H1 (cell line): ENCODE results near the gene OR51I1. TPM values are rescaled to one million over a fixed set of nuclear protein-coding genes. Genes with fewer than 3 reads are reported as not detected.

Source experiments
- BACH1 ChIP-seq: IDR thresholded peaks from 2 replicates; pipeline ENCODE4 v1.6.1; 2012; ENCODE audit warnings: low read length, improper control_type of control experiment
- RNF2 ChIP-seq: fragments of 200-900, 300-1000 bp; sonication (generic); IDR thresholded peaks from 2 replicates; pipeline ENCODE4 v1.7.1; 2016; ENCODE audit warnings: borderline replicate concordance, low read depth, mild to moderate bottlenecking, antibody characterized with exemption, low read length; ENCODE audit not compliant: poor library complexity, severe bottlenecking; ENCODE audit errors: missing control alignments
- TEAD4 ChIP-seq: IDR thresholded peaks from 2 replicates; pipeline ENCODE4 v1.6.1; 2012; ENCODE audit warnings: low read depth, low read length, inconsistent platforms, mixed read lengths
- polyA plus RNA-seq, 7 experiments: library from polyadenylated mRNA; depleted of rRNA in 3 of 7; stranded (reverse) in 5 of 7; unstranded in 2 of 7; fragments of >200 nt in 5 of 7; fragments of 200-250 nt in 2 of 7; gene quantifications; 1 replicate in 5 of 7; 2 replicates in 1 of 7; 4 replicates in 1 of 7; pipeline versions ENCODE4 v1.2.1 to v1.2.3, GENCODE V29; 2011 to 2013; ENCODE audit warnings: missing spikeins in 2 of 7, mixed read lengths in 2 of 7
- total RNA-seq: library from RNA; stranded (reverse); fragmentation: NEBNext Ultra II Directional; extraction: Animal tissue kit (Norgen Biotek cat#: 25700); gene quantifications from 2 replicates; pipeline ENCODE4 v1.2.1, GENCODE V29; 2021

OR51I1 gene
- total and polyA plus RNA-seq, 2 of the 8 experiments (the other 6 are each of a cell fraction or from before 2014, with no cell fraction given), result not detected

DNA sequence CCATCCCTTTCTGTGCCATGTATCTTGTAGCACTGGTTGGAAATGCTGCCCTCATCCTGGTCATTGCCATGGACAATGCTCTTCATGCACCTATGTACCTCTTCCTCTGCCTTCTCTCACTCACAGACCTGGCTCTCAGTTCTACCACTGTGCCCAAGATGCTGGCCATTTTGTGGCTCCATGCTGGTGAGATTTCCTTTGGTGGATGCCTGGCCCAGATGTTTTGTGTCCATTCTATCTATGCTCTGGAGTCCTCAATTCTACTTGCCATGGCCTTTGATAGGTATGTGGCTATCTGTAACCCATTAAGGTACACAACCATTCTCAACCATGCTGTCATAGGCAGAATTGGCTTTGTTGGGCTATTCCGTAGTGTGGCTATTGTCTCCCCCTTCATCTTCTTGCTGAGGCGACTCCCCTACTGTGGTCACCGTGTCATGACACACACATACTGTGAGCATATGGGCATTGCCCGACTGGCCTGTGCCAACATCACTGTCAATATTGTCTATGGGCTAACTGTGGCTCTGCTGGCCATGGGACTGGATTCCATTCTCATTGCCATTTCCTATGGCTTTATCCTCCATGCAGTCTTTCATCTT is 47.6 kb upstream of the OR51I1 start (continued):
- TF ChIP-seq RNF2, result no peak
- TF ChIP-seq BACH1, result no peak
- no peak for TF ChIP-seq TEAD4
